IMR-90 (cell line): ENCODE results near the gene CACNA1G. TPM values are rescaled to one million over a fixed set of nuclear protein-coding genes. Genes with fewer than 3 reads are reported as not detected.
A peak's percentile ranks its signal among the peaks of the same experiment; 100 is the strongest.

ENCODE experiments used
- ATAC-seq: fragments of 200-7000 bp; cut with Tn5 transposase; 2 replicates; pipeline ENCODE4 v1.9.1; 2020; ENCODE audit warnings: low read depth, mild to moderate bottlenecking, moderate library complexity
- BruUV-seq: library from RNA; stranded (reverse); fragments of 400-500 nt; replicated peaks from 2 replicates; lab custom pipeline; 2021; lab: Mats Ljungman, UMichigan
- CTCF ChIA-PET: fragments of 300-600 bp; formaldehyde crosslinking; extraction: SDS; loops from one replicate; lab custom pipeline; 2021; ENCODE audit warnings: antibody characterized with exemption; lab: Yijun Ruan, JAX
- POLR2A ChIA-PET: fragments of 300-600 bp; sonication (Branson Sonifier 250); formaldehyde crosslinking; loops from one replicate; lab custom pipeline; 2022; ENCODE audit warnings: antibody characterized with exemption; ENCODE audit not compliant: unreplicated experiment; lab: Charles Lee
- DNase-seq: peaks from one replicate; pipeline ENCODE4 v3.0.0; 2013
- H2AFZ ChIP-seq: replicated peaks from 2 replicates; pipeline ENCODE3; 2013; ENCODE audit warnings: low read length, mild to moderate bottlenecking; ENCODE audit not compliant: poor library complexity
- H2AK5ac ChIP-seq: 2 replicates; pipeline ENCODE4 v1.6.1; 2013; ENCODE audit warnings: low read depth, low read length, inconsistent platforms
- H2AK9ac ChIP-seq: replicated peaks from 2 replicates; pipeline ENCODE3; 2013; ENCODE audit warnings: mild to moderate bottlenecking, low read depth, low read length, moderate library complexity; ENCODE audit not compliant: poor library complexity
- H2BK120ac ChIP-seq: 2 replicates; pipeline ENCODE4 v1.6.1; 2013; ENCODE audit warnings: low read depth, low read length, inconsistent platforms
- H2BK15ac ChIP-seq: 3 replicates; pipeline ENCODE4 v1.6.1; 2013; ENCODE audit warnings: low read depth, low read length, inconsistent platforms
- H2BK20ac ChIP-seq: 2 replicates; pipeline ENCODE4 v1.6.1; 2013; ENCODE audit warnings: low read depth, mild to moderate bottlenecking, inconsistent platforms, low read length, moderate library complexity
- H2BK5ac ChIP-seq: 2 replicates; pipeline ENCODE4 v1.6.1; 2013; ENCODE audit warnings: mild to moderate bottlenecking, low read depth, low read length, inconsistent platforms; ENCODE audit not compliant: poor library complexity, severe bottlenecking
- H3K14ac ChIP-seq: replicated peaks from 2 replicates; pipeline ENCODE4 v1.6.1; 2013; ENCODE audit warnings: low read depth, low read length, inconsistent platforms
- H3K18ac ChIP-seq: 2 replicates; pipeline ENCODE4 v1.6.1; 2013; ENCODE audit warnings: low read depth, low read length, control low read depth
- H3K23ac ChIP-seq: 2 replicates; pipeline ENCODE4 v1.6.1; 2013; ENCODE audit warnings: low read depth, low read length, inconsistent platforms
- H3K27ac ChIP-seq: 2 replicates; pipeline ENCODE4 v1.5.1; 2013; ENCODE audit warnings: mild to moderate bottlenecking, control low read depth, low read length; ENCODE audit not compliant: insufficient read depth
- H3K27me3 ChIP-seq: 2 replicates; pipeline ENCODE4 v1.6.1; 2013; ENCODE audit warnings: low read length; ENCODE audit not compliant: control insufficient read depth, insufficient read depth
- H3K36me3 ChIP-seq: 2 replicates; pipeline ENCODE4 v1.6.1; 2013; ENCODE audit warnings: low read length, mixed read lengths; ENCODE audit not compliant: control insufficient read depth, insufficient read depth
- H3K4ac ChIP-seq: 2 replicates; pipeline ENCODE4 v1.6.1; 2013; ENCODE audit warnings: low read depth, low read length, inconsistent platforms
- H3K4me1 ChIP-seq: 2 replicates; pipeline ENCODE4 v1.6.1; 2013; ENCODE audit warnings: low read length, mixed read lengths; ENCODE audit not compliant: control insufficient read depth, insufficient read depth
- H3K4me2 ChIP-seq: 2 replicates; pipeline ENCODE4 v1.6.1; 2013; ENCODE audit warnings: low read depth, mild to moderate bottlenecking, control low read depth, low read length, moderate library complexity
- H3K4me3 ChIP-seq: 2 replicates; pipeline ENCODE4 v1.5.1; 2013; ENCODE audit warnings: low read depth, mild to moderate bottlenecking, control low read depth, low read length, moderate library complexity; ENCODE audit not compliant: insufficient read depth
- H3K56ac ChIP-seq: 2 replicates; pipeline ENCODE4 v1.6.1; 2013; ENCODE audit warnings: low read length, inconsistent platforms; ENCODE audit not compliant: insufficient read depth; ENCODE audit errors: extremely low read depth
- H3K79me1 ChIP-seq, 2 experiments: 2 replicates each; pipeline ENCODE4 v1.6.1; 2013; ENCODE audit warnings: low read length in 2 of 2, inconsistent platforms in 1 of 2, low read depth in 1 of 2
- H3K9ac ChIP-seq: 2 replicates; pipeline ENCODE4 v1.6.1; 2013; ENCODE audit warnings: low read depth, low read length, control low read depth
- H3K9me1 ChIP-seq: 2 replicates; pipeline ENCODE4 v1.6.1; 2013; ENCODE audit warnings: low read length, inconsistent platforms; ENCODE audit not compliant: insufficient read depth
- H3K9me3 ChIP-seq: 2 replicates; pipeline ENCODE4 v1.6.1; 2013; ENCODE audit warnings: low read length; ENCODE audit not compliant: control insufficient read depth, insufficient read depth
- H4K20me1 ChIP-seq: 2 replicates; pipeline ENCODE4 v1.6.1; 2013; ENCODE audit warnings: low read length, inconsistent platforms; ENCODE audit not compliant: insufficient read depth
- H4K5ac ChIP-seq: 2 replicates; pipeline ENCODE4 v1.6.1; 2013; ENCODE audit warnings: mild to moderate bottlenecking, low read depth, low read length, control low read depth
- H4K8ac ChIP-seq, 2 experiments: 2 replicates each; pipeline ENCODE4 v1.6.1; 2013; ENCODE audit warnings: low read depth in 2 of 2, low read length in 2 of 2, control low read depth in 1 of 2, inconsistent platforms in 1 of 2
- H4K91ac ChIP-seq: 2 replicates; pipeline ENCODE4 v1.6.1; 2013; ENCODE audit warnings: low read depth, low read length, inconsistent platforms; ENCODE audit not compliant: insufficient read depth
- BHLHE40 ChIP-seq: fragments of 150-350 bp; IDR thresholded peaks from 2 replicates; pipeline ENCODE4 v1.6.1; 2016; ENCODE audit warnings: mild to moderate bottlenecking, low read depth, low read length
- CEBPB ChIP-seq: IDR thresholded peaks from 2 replicates; pipeline ENCODE4 v1.6.1; 2012; ENCODE audit warnings: low read depth, low read length, improper control_type of control experiment
- CHD1 ChIP-seq: IDR thresholded peaks from 2 replicates; pipeline ENCODE4 v1.6.1; 2012; ENCODE audit warnings: low read depth, low read length, improper control_type of control experiment
- FOS ChIP-seq: fragments of 150-350 bp; IDR thresholded peaks from 2 replicates; pipeline ENCODE4 v1.6.1; 2016; ENCODE audit warnings: low read depth, low read length
- MAFK ChIP-seq: IDR thresholded peaks from 2 replicates; pipeline ENCODE4 v1.6.1; 2012; ENCODE audit warnings: low read depth, low read length, improper control_type of control experiment
- MAZ ChIP-seq: IDR thresholded peaks from 2 replicates; pipeline ENCODE4 v1.6.1; 2012; ENCODE audit warnings: low read depth, mild to moderate bottlenecking, low read length, improper control_type of control experiment, moderate library complexity, borderline replicate concordance
- MXI1 ChIP-seq: IDR thresholded peaks from 2 replicates; pipeline ENCODE4 v1.6.1; 2012; ENCODE audit warnings: low read depth, mild to moderate bottlenecking, low read length, moderate library complexity, borderline replicate concordance
- NFE2L2 ChIP-seq: fragments of 150-350 bp; IDR thresholded peaks from 2 replicates; pipeline ENCODE4 v1.6.1; 2016; ENCODE audit warnings: low read depth, mild to moderate bottlenecking, low read length
- POLR2A ChIP-seq: IDR thresholded peaks from 2 replicates; pipeline ENCODE4 v1.6.1; 2012; ENCODE audit warnings: mild to moderate bottlenecking, low read depth, low read length
- RAD21 ChIP-seq: IDR thresholded peaks from 2 replicates; pipeline ENCODE4 v1.6.1; 2012; ENCODE audit warnings: low read length, improper control_type of control experiment
- RCOR1 ChIP-seq: IDR thresholded peaks from 2 replicates; pipeline ENCODE4 v1.6.1; 2012; ENCODE audit warnings: mild to moderate bottlenecking, low read length, improper control_type of control experiment; ENCODE audit not compliant: insufficient replicate concordance
- RFX5 ChIP-seq: IDR thresholded peaks from 2 replicates; pipeline ENCODE4 v1.8.0; 2012; ENCODE audit warnings: low read depth, mild to moderate bottlenecking, low read length, moderate library complexity
- SMC3 ChIP-seq: fragments of 150-350 bp; IDR thresholded peaks from 2 replicates; pipeline ENCODE4 v1.6.1; 2016; ENCODE audit warnings: low read depth, mild to moderate bottlenecking, antibody characterized with exemption, low read length, moderate library complexity
- WGBS, 2 experiments: methylation state at CpG; one replicate each; pipeline versions ENCODE4 v1.1.5 to v1.1.7; 2013; ENCODE audit warnings: missing lambda C conversion rate in 2 of 2; ENCODE audit not compliant: insufficient read length in 1 of 2; ENCODE audit errors: extremely low coverage in 2 of 2; 5-methylcytosine and 5-hydroxymethylcytosine counted together
- dilution Hi-C: fragments of 300-500 bp; cut with HindIII; formaldehyde crosslinking; loops from one replicate; pipeline ENCODE4 v1.14.3; 2018; ENCODE audit warnings: low sequenced_read_pairs; ENCODE audit not compliant: unreplicated experiment
- in situ Hi-C: fragments of 300-500 bp; cut with MboI; formaldehyde crosslinking; loops from 3 replicates; pipeline ENCODE4 v1.14.3; 2019; ENCODE audit warnings: low sequenced_read_pairs, inconsistent platforms, mixed read lengths
- intact Hi-C: fragments of 100-400 bp; cut with micrococcal nuclease; formaldehyde crosslinking; loops from 2 replicates; pipeline ENCODE4 v1.10.0; 2022
- polyA plus RNA-seq, 3 experiments: library from polyadenylated mRNA; depleted of rRNA; stranded (reverse); fragments of >200 nt; gene quantifications; 2 replicates each; pipeline ENCODE4 v1.2.3, GENCODE V29; 2012; ENCODE audit warnings: low replicate concordance in 1 of 3
- total RNA-seq: library from RNA; depleted of rRNA; stranded (reverse); fragments of >200 nt; gene quantifications from 2 replicates; pipeline ENCODE4 v1.2.3, GENCODE V29; 2012
- TF ChIP-seq, protein P1 (sequence below): fragments of 150-350 bp; IDR thresholded peaks from 2 replicates; pipeline ENCODE4 v1.6.1; 2016; ENCODE audit warnings: low read depth, mild to moderate bottlenecking, low read length, moderate library complexity, borderline replicate concordance
- TF ChIP-seq, protein P2 (sequence below): fragments of 150-350 bp; IDR thresholded peaks from 2 replicates; pipeline ENCODE4 v1.6.1; 2017; ENCODE audit warnings: mild to moderate bottlenecking, antibody characterized with exemption, low read length, low read depth
- TF ChIP-seq, protein P3 (sequence below): conservative IDR thresholded peaks from 2 replicates; pipeline ENCODE4 v1.5.1; 2012; ENCODE audit warnings: mild to moderate bottlenecking, low read depth, low read length, improper control_type of control experiment

CACNA1G gene
- total and polyA plus RNA-seq, 2 of the 4 experiments (the other 2 are of a cell fraction) = under 0.01 to 0.03 TPM

DNA sequence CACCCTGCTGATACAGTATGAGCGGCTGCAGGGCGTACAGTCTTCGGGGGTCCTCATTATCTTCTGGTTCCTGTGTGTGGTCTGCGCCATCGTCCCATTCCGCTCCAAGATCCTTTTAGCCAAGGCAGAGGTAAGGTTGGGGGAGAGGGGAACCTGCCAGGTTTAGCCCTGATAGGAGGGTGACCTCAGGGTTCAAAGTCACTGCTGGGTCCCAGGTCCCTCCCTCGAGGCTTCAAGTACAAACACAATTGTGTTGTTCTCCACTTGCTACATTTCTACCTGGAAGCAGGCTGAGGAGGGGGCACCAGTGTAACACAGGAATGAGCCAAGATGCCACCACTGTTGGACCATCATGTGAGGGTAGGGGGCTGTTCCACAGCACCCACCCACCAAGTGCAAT is 96.5 kb downstream of the CACNA1G start:
- H3K18ac ChIP-seq = no peak overlapping the region
- H3K36me3 ChIP-seq = peaks cover 2% of the 10 kb centered on the region; the same call in 1 of the 2 replicates
- peaks cover 2% of the 10 kb centered on the region; the same call in 1 of the 2 replicates for H3K9me3 ChIP-seq
- CTCF ChIA-PET = no interaction called here
- ATAC-seq (no peak), DNase-seq (no peak)
- H2AFZ ChIP-seq = no peak overlapping the region
- no peak overlapping the region for H4K91ac ChIP-seq
- intact Hi-C loops (no loop called here), in situ Hi-C loops (no loop called here), dilution Hi-C loops (no loop called here)
- H3K4me1 ChIP-seq = peaks cover 29% of the 10 kb centered on the region
- no peak overlapping the region for H2BK5ac ChIP-seq
- H4K20me1 ChIP-seq = no peaks in the 10 kb centered on the region
- 80% methylated on average over 2 of the region's 7 CpGs; no CpG with 5 or more reads in 1 of the 2 experiments for WGBS, 2 experiments
- no peak overlapping the region for H2AK9ac ChIP-seq
- peaks cover 30% of the 10 kb centered on the region for H3K9me1 ChIP-seq
- H3K23ac ChIP-seq = no peak overlapping the region
- no peak overlapping the region for H4K8ac ChIP-seq
- TF ChIP-seq RFX5 (no peak), MAFK (no peak), FOS (no peak), MXI1 (no peak), SMC3 (no peak), BHLHE40 (no peak), POLR2A (no peak), NFE2L2 (no peak), CEBPB (no peak), CHD1 (no peak), MAZ (no peak), RAD21 (no peak), RCOR1 (no peak)
- TF ChIP-seq, protein P1, sequence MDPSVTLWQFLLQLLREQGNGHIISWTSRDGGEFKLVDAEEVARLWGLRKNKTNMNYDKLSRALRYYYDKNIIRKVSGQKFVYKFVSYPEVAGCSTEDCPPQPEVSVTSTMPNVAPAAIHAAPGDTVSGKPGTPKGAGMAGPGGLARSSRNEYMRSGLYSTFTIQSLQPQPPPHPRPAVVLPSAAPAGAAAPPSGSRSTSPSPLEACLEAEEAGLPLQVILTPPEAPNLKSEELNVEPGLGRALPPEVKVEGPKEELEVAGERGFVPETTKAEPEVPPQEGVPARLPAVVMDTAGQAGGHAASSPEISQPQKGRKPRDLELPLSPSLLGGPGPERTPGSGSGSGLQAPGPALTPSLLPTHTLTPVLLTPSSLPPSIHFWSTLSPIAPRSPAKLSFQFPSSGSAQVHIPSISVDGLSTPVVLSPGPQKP = no peak
- TF ChIP-seq, protein P2, sequence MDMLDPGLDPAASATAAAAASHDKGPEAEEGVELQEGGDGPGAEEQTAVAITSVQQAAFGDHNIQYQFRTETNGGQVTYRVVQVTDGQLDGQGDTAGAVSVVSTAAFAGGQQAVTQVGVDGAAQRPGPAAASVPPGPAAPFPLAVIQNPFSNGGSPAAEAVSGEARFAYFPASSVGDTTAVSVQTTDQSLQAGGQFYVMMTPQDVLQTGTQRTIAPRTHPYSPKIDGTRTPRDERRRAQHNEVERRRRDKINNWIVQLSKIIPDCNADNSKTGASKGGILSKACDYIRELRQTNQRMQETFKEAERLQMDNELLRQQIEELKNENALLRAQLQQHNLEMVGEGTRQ = no peak
- TF ChIP-seq, protein P3, sequence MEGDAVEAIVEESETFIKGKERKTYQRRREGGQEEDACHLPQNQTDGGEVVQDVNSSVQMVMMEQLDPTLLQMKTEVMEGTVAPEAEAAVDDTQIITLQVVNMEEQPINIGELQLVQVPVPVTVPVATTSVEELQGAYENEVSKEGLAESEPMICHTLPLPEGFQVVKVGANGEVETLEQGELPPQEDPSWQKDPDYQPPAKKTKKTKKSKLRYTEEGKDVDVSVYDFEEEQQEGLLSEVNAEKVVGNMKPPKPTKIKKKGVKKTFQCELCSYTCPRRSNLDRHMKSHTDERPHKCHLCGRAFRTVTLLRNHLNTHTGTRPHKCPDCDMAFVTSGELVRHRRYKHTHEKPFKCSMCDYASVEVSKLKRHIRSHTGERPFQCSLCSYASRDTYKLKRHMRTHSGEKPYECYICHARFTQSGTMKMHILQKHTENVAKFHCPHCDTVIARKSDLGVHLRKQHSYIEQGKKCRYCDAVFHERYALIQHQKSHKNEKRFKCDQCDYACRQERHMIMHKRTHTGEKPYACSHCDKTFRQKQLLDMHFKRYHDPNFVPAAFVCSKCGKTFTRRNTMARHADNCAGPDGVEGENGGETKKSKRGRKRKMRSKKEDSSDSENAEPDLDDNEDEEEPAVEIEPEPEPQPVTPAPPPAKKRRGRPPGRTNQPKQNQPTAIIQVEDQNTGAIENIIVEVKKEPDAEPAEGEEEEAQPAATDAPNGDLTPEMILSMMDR = no peak
- H3K27me3 ChIP-seq = no peaks in the 10 kb centered on the region
- H3K79me1 ChIP-seq = peaks cover 0 to 15% of the 10 kb centered on the region in 2 experiments; a peak in 2 of 4 replicates
- no peak overlapping the region for H2BK120ac ChIP-seq
- H3K4me2 ChIP-seq = no peak overlapping the region
- H3K4me3 ChIP-seq = no peak overlapping the region
- no peak overlapping the region for H2BK15ac ChIP-seq
- POLR2A ChIA-PET = no interaction called here
- H3K27ac ChIP-seq = no peak overlapping the region
- no peak overlapping the region for H3K56ac ChIP-seq
- BruUV-seq = no TSS peak
- H3K14ac ChIP-seq = no peak overlapping the region
- H2AK5ac ChIP-seq = peak overlapping the region; percentile 57; the same call in 1 of the 2 replicates
- H2BK20ac ChIP-seq = no peak overlapping the region; the same call in 1 of the 2 replicates
- H3K4ac ChIP-seq = no peak overlapping the region
- H3K9ac ChIP-seq = no peak overlapping the region
- H4K5ac ChIP-seq = no peak overlapping the region
